Endodermal cell (in vitro differentiated cells): ENCODE data around the gene KIDINS220. TPM values are rescaled to one million over a fixed set of nuclear protein-coding genes. Genes with fewer than 3 reads are reported as not detected.
A peak's percentile ranks its signal among the peaks of the same experiment; 100 is the strongest.

Experiments
- DNase-seq: peaks from one replicate; pipeline ENCODE4 v3.0.0-alpha.2; 2017
- H3K27ac ChIP-seq: 2 replicates; pipeline ENCODE4 v1.5.1; 2013; ENCODE audit warnings: mild to moderate bottlenecking, low read depth, low read length, moderate library complexity
- H3K27me3 ChIP-seq: 2 replicates; pipeline ENCODE4 v1.6.1; 2013; ENCODE audit warnings: mild to moderate bottlenecking, low read length, moderate library complexity; ENCODE audit not compliant: insufficient read depth, control insufficient read depth, poor library complexity, severe bottlenecking
- H3K36me3 ChIP-seq: 2 replicates; pipeline ENCODE4 v1.7.0; 2013; ENCODE audit warnings: mild to moderate bottlenecking, low read length, moderate library complexity; ENCODE audit not compliant: control insufficient read depth, insufficient read depth
- H3K4me1 ChIP-seq: one replicate; pipeline ENCODE4 v1.7.0; 2013; ENCODE audit warnings: low read length; ENCODE audit not compliant: control insufficient read depth, insufficient read depth
- H3K4me3 ChIP-seq: 2 replicates; pipeline ENCODE4 v1.5.1; 2013; ENCODE audit warnings: mild to moderate bottlenecking, low read length, moderate library complexity
- H3K9ac ChIP-seq: 2 replicates; pipeline ENCODE4 v1.6.1; 2013; ENCODE audit warnings: mild to moderate bottlenecking, low read length, moderate library complexity; ENCODE audit not compliant: poor library complexity, severe bottlenecking; ENCODE audit errors: extremely low read depth
- H3K9me3 ChIP-seq: 2 replicates; pipeline ENCODE4 v1.6.1; 2013; ENCODE audit warnings: mild to moderate bottlenecking, low read length, moderate library complexity; ENCODE audit not compliant: control insufficient read depth
- H3K27ac Mint-ChIP-seq: 2 replicates; pipeline ENCODE4 v1.8.0; 2020; ENCODE audit warnings: mixed read lengths
- H3K27me3 Mint-ChIP-seq: 2 replicates; pipeline ENCODE4 v1.8.0; 2021; ENCODE audit warnings: mild to moderate bottlenecking, mixed read lengths; ENCODE audit not compliant: insufficient read depth
- H3K36me3 Mint-ChIP-seq: 2 replicates; pipeline ENCODE4 v1.8.0; 2020; ENCODE audit warnings: low read depth, mixed read lengths
- H3K4me1 Mint-ChIP-seq: 2 replicates; pipeline ENCODE4 v1.8.0; 2020; ENCODE audit warnings: mixed read lengths
- H3K4me3 Mint-ChIP-seq: 2 replicates; pipeline ENCODE4 v1.8.0; 2020; ENCODE audit warnings: mild to moderate bottlenecking, moderate library complexity, mixed read lengths
- H3K9me3 Mint-ChIP-seq: 2 replicates; pipeline ENCODE4 v1.8.0; 2020; ENCODE audit warnings: mild to moderate bottlenecking, mixed read lengths
- WGBS, 2 experiments: methylation state at CpG; one replicate each; pipeline versions ENCODE4 v1.1.5 to v1.1.7; 2013; ENCODE audit warnings: missing lambda C conversion rate in 2 of 2, mixed read lengths in 1 of 2; ENCODE audit not compliant: insufficient coverage in 1 of 2, insufficient read length in 1 of 2; 5-methylcytosine and 5-hydroxymethylcytosine counted together
- total RNA-seq, 2 donors: library from RNA; stranded (reverse); fragmentation: NEBNext Ultra II Directional in 1 of 2; extraction: Animal tissue kit (Norgen Biotek cat#: 25700) in 1 of 2; gene quantifications; 2 replicates in 1 of 2; 3 replicates in 1 of 2; pipeline ENCODE4 v1.2.1, GENCODE V29; 2021
- TF ChIP-seq, protein P1 (sequence below): fragments of 200-600 bp; sonication (generic); conservative IDR thresholded peaks from 2 replicates; pipeline ENCODE4 v1.5.0; 2021; ENCODE audit warnings: antibody characterized with exemption, mild to moderate bottlenecking

KIDINS220 gene
- total RNA-seq, 2 donors from 2014 or later, result 33.8 to 35.2 TPM

DNA sequence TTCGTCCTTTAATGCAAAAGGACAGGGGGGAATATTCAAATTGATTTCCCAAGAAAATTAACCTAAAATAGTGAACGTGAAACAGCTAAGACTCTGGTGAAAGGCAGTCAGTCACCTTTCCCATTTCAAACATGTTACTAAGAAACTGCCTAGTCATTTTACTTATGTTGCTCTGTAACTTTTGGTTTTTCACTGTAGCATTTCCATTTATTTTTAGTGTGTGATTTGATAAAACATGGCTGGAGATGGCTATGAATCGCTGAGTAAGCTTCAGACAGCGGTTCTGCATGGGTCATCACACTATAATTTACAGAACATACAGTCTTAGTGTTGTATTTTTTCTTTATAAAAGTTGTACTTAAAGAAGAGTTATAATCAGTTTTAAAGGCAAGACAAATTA lies 16.0 kb upstream of the KIDINS220 start:
- no peak overlapping the region for H3K27ac ChIP-seq
- Mint-ChIP-seq H3K4me1 (no peaks in the 10 kb centered on the region), H3K9me3 (no peaks in the 10 kb centered on the region), H3K27me3 (no peaks in the 10 kb centered on the region), H3K27ac (peak overlapping the region; percentile 22), H3K36me3 (peaks cover 20% of the 10 kb centered on the region), H3K4me3 (no peak overlapping the region)
- TF ChIP-seq, protein P1, sequence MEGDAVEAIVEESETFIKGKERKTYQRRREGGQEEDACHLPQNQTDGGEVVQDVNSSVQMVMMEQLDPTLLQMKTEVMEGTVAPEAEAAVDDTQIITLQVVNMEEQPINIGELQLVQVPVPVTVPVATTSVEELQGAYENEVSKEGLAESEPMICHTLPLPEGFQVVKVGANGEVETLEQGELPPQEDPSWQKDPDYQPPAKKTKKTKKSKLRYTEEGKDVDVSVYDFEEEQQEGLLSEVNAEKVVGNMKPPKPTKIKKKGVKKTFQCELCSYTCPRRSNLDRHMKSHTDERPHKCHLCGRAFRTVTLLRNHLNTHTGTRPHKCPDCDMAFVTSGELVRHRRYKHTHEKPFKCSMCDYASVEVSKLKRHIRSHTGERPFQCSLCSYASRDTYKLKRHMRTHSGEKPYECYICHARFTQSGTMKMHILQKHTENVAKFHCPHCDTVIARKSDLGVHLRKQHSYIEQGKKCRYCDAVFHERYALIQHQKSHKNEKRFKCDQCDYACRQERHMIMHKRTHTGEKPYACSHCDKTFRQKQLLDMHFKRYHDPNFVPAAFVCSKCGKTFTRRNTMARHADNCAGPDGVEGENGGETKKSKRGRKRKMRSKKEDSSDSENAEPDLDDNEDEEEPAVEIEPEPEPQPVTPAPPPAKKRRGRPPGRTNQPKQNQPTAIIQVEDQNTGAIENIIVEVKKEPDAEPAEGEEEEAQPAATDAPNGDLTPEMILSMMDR, result no peak
- 86 to 94% methylated on average over 2 of the region's 4 CpGs for WGBS, 2 experiments
- no peak overlapping the region for H3K4me3 ChIP-seq
- no peaks in the 10 kb centered on the region for H3K9me3 ChIP-seq
- H3K9ac ChIP-seq, result no peak overlapping the region
- no peaks in the 10 kb centered on the region for H3K27me3 ChIP-seq
- peaks cover 9% of the 10 kb centered on the region for H3K36me3 ChIP-seq
- DNase-seq, result no peak
- H3K4me1 ChIP-seq, result no peaks in the 10 kb centered on the region

GRCh38 chr2:8851811-8852560 lies 14.6 kb upstream of the KIDINS220 start:
- H3K4me1 Mint-ChIP-seq, result no peaks in the 10 kb centered on the region
- Histone ChIP-seq H3K4me3 (no peak overlapping the region), H3K9me3 (no peaks in the 10 kb centered on the region), H3K27me3 (no peaks in the 10 kb centered on the region), H3K4me1 (no peaks in the 10 kb centered on the region), H3K9ac (no peak overlapping the region), H3K27ac (no peak overlapping the region), H3K36me3 (no peaks in the 10 kb centered on the region)
- DNase-seq, result peak; percentile 65
- no peak overlapping the region for H3K27ac Mint-ChIP-seq
- WGBS, 2 experiments, result 83 to 84% methylated on average over 7 to 10 of the region's 10 CpGs
- peaks cover 9% of the 10 kb centered on the region for H3K36me3 Mint-ChIP-seq
- no peaks in the 10 kb centered on the region for H3K27me3 Mint-ChIP-seq
- TF ChIP-seq, protein P1, result no peak
- H3K9me3 Mint-ChIP-seq, result no peaks in the 10 kb centered on the region
- H3K4me3 Mint-ChIP-seq, result no peak overlapping the region

DNA sequence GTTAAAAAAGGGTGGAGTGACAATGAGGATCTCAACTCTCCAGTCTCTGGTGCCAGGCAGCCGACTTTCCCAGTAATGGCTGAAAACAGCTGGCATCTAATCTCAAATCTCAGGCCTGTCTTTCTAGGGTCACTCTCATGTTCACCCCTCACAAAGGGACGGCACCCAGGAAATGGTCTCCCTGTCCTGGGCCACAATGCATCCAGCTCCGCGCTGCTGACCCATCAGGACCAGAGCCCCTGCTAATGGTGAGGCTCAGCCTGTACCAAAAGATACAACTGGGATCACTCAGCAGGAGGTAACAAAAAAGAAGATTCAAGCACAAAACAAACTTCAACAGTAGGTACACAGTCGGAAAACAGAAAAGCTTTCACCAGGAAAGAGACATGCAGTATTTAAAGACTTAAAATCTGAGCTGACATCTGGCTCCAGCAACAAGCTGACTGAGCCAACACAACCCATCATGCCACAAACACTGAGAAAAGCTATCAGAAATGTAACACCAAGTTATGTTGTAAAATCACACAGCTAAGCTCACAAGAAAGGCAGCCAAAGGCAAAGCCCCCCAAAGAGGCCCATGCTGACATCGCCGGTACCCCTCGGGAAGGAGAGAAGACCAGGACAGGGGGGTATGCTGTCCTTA lies 13.6 kb upstream of the KIDINS220 start:
- H3K36me3 ChIP-seq, result no peaks in the 10 kb centered on the region
- Mint-ChIP-seq H3K4me3 (no peak overlapping the region), H3K36me3 (peaks cover 3% of the 10 kb centered on the region), H3K27ac (no peak overlapping the region), H3K27me3 (no peaks in the 10 kb centered on the region), H3K4me1 (no peaks in the 10 kb centered on the region), H3K9me3 (no peaks in the 10 kb centered on the region)
- no peaks in the 10 kb centered on the region for H3K9me3 ChIP-seq
- no peak for DNase-seq
- H3K4me1 ChIP-seq, result no peaks in the 10 kb centered on the region
- H3K27me3 ChIP-seq, result no peaks in the 10 kb centered on the region
- 95 to 96% methylated on average over 5 to 8 of the region's 8 CpGs for WGBS, 2 experiments
- no peak overlapping the region for H3K27ac ChIP-seq
- no peak overlapping the region for H3K4me3 ChIP-seq
- no peak overlapping the region for H3K9ac ChIP-seq
- TF ChIP-seq, protein P1, result no peak
